ENCODE results near the gene FRMD4B.

DNA sequence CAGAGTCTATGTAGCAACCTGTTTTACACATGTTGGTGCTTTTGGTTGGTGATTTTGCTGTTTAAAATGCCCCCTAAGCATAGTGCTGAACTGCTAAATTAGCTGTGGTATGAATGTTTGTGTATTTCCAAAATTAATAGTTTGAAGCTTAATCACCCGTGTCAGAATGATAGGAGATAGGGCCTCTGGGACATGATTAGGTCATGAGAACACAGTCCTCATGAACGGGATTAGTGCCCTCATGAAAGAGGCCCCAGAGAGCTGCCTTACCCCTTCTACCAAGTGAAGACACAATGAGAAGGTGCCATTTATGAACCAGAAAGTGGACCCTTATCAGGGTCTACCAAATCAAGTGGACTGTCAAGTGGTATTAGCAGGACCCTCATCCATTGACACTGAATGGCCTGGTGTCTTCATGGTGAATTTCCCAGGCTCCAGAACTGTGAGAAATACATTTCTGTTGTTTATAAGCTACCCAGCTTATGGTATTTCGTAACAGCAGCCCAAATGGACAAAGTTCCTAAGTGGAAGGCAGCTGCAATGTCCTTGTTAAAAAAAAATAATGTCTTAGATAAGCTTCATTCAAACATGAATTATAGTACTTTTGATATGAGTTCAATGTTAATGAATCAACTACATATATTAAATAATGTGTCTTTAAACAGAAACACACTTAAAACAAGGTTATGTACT lies 37.7 kb upstream of the FRMD4B start:
- TF ChIP-seq CTCF (IDR thresholded peaks at IDR 0.05) (no peak), RAD21 (conservative IDR thresholded peaks at IDR 0.05 in 1 of 2, IDR thresholded peaks at IDR 0.05 in 1 of 2) (no peak), CHD2 (IDR thresholded peaks at IDR 0.05; ENCODE audit: low read length, partially characterized antibody) (no peak), CHD4 (IDR thresholded peaks at IDR 0.05; ENCODE audit: borderline replicate concordance) (no peak), MAZ (IDR thresholded peaks at IDR 0.05; ENCODE audit: borderline replicate concordance, low read depth, low read length) (no peak), HDAC2 (IDR thresholded peaks at IDR 0.05) (no peak), RFX5 (IDR thresholded peaks at IDR 0.05) (no peak), NPAS2 (CRISPR knock-in tag; IDR thresholded peaks at IDR 0.05; ENCODE audit: borderline replicate concordance) (no peak), SMC3 (IDR thresholded peaks at IDR 0.05) (no peak)

Data from A549 (cell line).